NCI-H1930 (cell line): Measurements from ENCODE around the gene PSTPIP1.

ENCODE experiments used
- DNase-seq, 2 experiments: peaks; one replicate each; lab custom pipeline; 2025; lab: John Stamatoyannopoulos, UW

Gene PSTPIP1

DNA sequence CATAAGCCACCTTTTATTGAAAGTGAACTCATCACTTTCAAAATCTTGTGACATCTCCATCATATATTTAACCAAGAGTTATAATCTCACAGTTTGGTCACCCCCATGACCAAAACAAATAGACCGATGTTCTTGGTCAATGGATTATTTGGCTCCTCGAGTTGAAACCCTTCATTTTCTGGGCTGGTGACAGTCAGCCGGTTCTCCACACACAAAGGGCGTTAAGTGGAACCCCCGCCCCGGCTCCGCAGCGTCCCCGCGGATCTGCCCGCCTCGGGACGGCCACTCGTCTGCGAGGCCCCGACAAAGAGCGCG, 75.2 kb downstream of the PSTPIP1 start:
- no peak for DNase-seq

- DNase-seq: peak; percentile 71 to 89
Observed at GRCh38 chr15:77070495-77071304, 75.8 kb downstream of the PSTPIP1 start, which contains the start of gene TSPAN3. Gene TSPAN3, minus strand, starts transcription at chr15:77071109. Its CDS starts 155 bp downstream, at chr15:77070954.

DNA sequence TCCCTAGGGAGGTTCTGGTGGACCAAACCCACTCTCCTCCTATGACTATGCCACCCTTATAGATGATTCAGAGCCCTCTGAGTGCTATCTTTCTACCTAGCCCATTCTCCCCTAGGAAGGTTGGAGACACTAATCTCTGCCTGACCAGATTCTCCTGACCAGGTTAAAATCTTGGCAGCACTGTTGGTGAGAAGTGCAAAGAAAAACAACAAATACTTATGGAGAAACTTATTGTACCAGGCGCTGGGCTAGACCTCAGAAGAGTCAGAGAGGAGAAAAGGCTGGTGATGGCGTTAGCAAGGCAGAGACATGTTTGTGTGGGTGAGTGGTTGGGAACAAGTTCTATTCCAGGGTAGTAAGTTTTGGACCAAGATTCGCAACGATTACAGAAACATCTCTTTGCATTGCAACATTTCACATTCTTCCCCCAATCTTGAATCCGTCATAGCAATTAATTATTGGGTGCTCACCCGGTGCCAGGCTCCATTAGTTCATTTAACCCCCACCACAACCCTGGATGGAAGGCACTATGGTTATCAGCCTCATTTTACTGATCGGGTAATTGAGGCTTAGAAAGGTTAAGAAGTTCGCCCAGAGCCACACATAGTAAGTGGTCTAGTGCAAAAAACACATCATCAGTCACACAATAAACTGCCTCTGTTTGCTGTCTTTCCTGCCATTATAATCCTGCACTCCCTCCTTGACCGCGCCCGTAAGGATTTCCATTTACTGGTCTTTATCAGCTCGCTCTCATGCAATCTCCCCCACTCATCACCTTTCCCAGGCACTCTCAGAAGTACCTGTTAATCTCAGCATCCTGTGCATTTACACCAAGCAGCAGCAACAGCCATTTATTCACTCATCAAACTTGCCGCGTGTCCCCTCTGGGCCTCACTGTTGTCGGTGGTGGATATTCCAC, 76.6 kb downstream of the PSTPIP1 start:
- DNase-seq: no peak

- no peak for DNase-seq
Observed at GRCh38 chr15:77074350-77074749, 79.4 kb downstream of the PSTPIP1 start.

- DNase-seq: no peak
Observed at GRCh38 chr15:77075528-77075927, 80.6 kb downstream of the PSTPIP1 start.

GRCh38 chr15:77076323-77076915, 81.5 kb downstream of the PSTPIP1 start:
- DNase-seq: no peak

DNA sequence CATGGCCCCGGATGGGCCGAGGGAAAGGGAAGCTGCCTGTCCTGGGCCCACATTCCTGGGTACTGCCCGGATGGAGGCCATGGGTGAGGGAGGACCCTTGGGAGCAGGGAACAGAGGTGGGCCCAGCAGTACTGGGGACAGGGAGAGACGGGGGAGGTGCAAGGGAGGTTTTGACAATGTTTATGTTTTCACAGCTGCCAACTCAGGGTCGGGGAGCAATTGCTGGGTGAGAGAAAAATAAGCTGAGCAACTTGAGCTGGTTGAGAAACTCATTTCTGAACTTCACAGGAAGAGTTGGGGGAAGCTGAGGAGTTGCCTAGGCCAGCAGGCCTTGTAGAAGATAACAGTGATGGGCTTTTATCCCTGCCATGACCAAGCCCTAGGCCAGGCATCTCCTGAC, 87.0 kb downstream of the PSTPIP1 start:
- DNase-seq: no peak

DNA sequence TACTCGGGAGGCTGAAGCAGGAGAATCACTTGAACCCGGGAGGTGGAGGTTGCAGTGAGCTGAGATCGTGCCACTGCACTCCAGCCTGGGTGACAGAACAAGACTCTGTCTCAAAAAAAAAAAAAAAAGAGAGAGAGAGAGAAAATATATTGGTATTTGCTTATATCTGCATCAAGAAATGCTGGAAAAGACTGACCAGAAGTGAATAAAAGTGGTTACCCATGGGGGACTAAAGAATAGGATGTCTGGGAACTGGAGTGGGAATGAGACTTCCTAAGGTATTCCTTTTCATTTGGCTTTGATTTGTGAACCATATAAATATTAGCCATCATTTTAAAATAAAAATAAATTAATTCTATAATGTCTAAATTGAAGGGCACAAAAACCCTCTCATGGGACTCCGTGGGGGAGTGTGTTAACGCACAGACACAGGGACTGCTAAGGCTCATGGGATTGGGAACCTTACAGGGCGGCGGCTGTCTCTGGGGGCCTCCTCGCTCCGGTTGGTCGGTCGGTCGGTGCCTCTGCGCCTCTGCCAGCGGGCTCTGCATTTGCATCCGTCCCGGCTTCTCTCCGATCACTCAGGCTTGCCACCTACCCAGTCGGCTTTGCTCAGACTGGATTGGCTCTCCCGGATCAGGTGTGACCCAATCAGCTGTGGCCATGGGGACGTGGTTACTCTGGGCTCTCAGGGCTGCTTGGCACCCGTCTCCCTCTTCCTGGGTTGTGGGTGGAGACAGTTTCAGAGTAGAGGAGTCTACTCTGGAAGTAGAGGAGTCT, 88.6 kb downstream of the PSTPIP1 start:
- peak; percentile 8 to 20 for DNase-seq

- DNase-seq: no peak
Observed at GRCh38 chr15:77084436-77084835, 89.5 kb downstream of the PSTPIP1 start.

GRCh38 chr15:77085297-77085696, 90.4 kb downstream of the PSTPIP1 start:
- DNase-seq: no peak
